ENCODE results near the gene MUC2. TPM values are rescaled to one million over a fixed set of nuclear protein-coding genes. Genes with fewer than 3 reads are reported as not detected.

The MUC2 gene
- total and polyA plus RNA-seq, 7 donors, result 2.5 to 248 (median 15.4) TPM; not detected in 1

DNA sequence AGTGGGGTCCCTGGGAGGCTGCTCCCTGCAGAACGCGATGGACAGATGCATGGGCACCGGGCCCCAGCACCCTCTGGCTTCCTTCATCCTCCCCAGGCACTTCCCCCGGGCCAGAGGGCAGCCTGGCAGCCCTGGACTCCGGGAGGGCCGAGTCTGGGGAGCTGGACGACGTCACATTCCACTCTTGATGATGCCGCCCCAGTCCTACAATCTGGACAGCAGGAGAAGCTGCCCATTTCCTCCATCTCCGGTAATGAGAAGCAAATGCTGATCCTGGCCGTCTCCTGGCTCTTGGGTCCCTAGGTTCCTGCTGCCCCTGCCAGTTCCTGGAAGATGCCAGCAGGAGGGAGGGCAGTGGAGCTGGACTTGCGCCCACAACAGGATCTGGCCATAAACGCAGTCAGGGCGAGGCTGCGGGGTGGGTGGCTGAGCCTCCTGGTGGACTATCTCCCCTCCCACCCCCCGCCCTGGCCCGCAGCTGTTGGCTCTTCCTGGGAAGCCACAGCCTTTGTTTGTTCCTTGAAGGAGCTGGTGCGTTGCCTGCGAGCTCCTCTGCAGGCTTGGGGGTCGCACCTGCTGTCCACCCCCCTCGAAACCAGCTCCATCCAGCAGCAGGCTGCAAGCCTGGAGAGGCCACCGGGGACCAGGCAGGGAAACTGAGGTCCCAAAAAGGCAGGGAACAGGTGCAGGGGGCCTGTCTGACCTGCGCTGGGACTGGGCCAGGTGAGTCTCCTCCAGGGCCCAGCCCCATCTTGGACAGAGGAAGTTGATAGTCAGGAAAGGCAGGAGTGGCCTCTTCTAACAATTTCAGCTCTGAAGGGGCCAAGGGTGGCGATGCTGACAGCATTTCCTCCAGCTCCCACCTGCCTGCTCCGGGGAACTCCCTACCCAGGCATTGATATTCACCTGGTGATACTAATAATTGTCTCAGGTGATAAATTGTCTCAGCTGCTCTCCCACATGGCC lies 20.2 kb upstream of the MUC2 start:
- no peaks in the 10 kb centered on the region for H3K36me3 ChIP-seq
- H3K4me1 ChIP-seq, result no peaks in the 10 kb centered on the region
- TF ChIP-seq POLR2AphosphoS5 (IDR thresholded peaks at IDR 0.05) (peak in 1 of 4 donors; percentile 17), POLR2A (IDR thresholded peaks at IDR 0.05) (peak in 1 of 2 donors; percentile 42), EP300 (IDR thresholded peaks at IDR 0.05) (no peak), CTCF (IDR thresholded peaks at IDR 0.05) (peak in 1 of 4 experiments; percentile 11)
- peaks cover 22 to 69% (median 53%) of the 10 kb centered on the region in 3 donors for H3K27me3 ChIP-seq
- H3K27ac ChIP-seq, result peak overlapping the region in 1 of 4 donors; percentile 22
- 9 to 59% methylated on average over 25 of the region's 25 CpGs for WGBS, 2 donors
- no peaks in the 10 kb centered on the region for H3K9me3 ChIP-seq
- intact Hi-C loops (cut with DNase I), result no loop called here
- peak; percentile 59 for DNase-seq
- H3K4me3 ChIP-seq, result no peak overlapping the region

- intact Hi-C loops (cut with DNase I), result no loop called here
- DNase-seq, result peak; percentile 61
- Histone ChIP-seq H3K4me3 (no peak overlapping the region), H3K27me3 (peaks cover 21 to 62% (median 45%) of the 10 kb centered on the region in 3 donors), H3K4me1 (no peaks in the 10 kb centered on the region), H3K9me3 (no peaks in the 10 kb centered on the region), H3K36me3 (no peaks in the 10 kb centered on the region), H3K27ac (no peak overlapping the region)
- TF ChIP-seq POLR2AphosphoS5 (IDR thresholded peaks at IDR 0.05) (no peak), POLR2A (IDR thresholded peaks at IDR 0.05) (no peak), EP300 (IDR thresholded peaks at IDR 0.05) (no peak), CTCF (IDR thresholded peaks at IDR 0.05) (no peak)
- WGBS, 2 donors, result 77 to 87% methylated on average over 17 of the region's 17 CpGs
Measured at GRCh38 chr11:1055109-1055703, 19.5 kb upstream of the MUC2 start.

DNA sequence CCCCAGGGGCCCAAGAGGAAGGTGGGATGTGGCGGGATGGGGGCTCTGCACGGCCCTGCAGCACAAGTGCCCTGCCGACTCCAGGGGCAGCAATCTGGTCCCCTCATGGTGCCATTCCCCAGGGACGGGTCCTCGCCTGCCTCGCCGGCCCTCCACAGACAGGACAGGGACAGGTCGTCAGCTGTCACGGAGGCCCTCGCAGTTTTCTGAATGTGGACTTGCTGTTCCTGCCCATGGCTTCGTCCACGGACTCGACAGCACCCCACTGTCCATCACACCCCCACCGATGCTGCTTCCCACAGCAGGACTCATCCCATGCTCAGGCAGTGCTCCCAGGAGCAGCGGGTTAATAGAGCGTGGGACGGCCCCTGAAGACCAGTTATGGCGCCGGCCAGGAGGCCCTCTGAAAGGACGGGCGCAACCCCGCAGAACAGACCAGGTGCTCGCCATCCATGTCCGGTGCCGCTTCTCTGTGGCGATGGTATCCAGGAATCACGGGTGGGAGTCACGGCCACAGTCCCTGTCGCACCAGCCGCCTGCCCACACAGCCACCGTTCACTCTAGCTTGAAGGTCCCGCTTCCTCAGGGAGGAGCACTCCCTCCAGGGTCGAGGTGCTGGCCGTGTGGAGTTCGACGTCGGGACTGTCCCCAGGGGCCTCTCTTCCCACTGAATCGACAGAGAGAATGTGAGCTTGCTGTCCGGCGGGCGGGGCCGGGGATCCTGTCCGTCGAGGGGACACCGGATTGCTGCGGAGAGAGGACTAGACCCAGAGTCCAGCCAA lies 18.5 kb upstream of the MUC2 start:
- TF ChIP-seq POLR2AphosphoS5 (IDR thresholded peaks at IDR 0.05), result no peak
- no peak for TF ChIP-seq CTCF (IDR thresholded peaks at IDR 0.05)
- no peak for TF ChIP-seq EP300 (IDR thresholded peaks at IDR 0.05)
- TF ChIP-seq POLR2A (IDR thresholded peaks at IDR 0.05), result no peak
- Histone ChIP-seq H3K4me3 (no peak overlapping the region), H3K27me3 (peaks cover 15 to 52% (median 36%) of the 10 kb centered on the region in 3 donors), H3K27ac (no peak overlapping the region), H3K9me3 (no peaks in the 10 kb centered on the region), H3K4me1 (no peaks in the 10 kb centered on the region), H3K36me3 (no peaks in the 10 kb centered on the region)
- WGBS, 2 donors, result 86 to 89% methylated on average over 46 of the region's 46 CpGs
- intact Hi-C loops (cut with DNase I), result no loop called here
- DNase-seq, result peak; percentile 57

- no peaks in the 10 kb centered on the region for H3K4me1 ChIP-seq
- 93 to 94% methylated on average over 16 of the region's 16 CpGs for WGBS, 2 donors
- H3K27ac ChIP-seq, result no peak overlapping the region
- H3K9me3 ChIP-seq, result peaks cover 0 to 3% (median 0%) of the 10 kb centered on the region in 4 donors
- TF ChIP-seq POLR2AphosphoS5 (IDR thresholded peaks at IDR 0.05) (no peak), POLR2A (IDR thresholded peaks at IDR 0.05) (no peak), EP300 (IDR thresholded peaks at IDR 0.05) (no peak), CTCF (IDR thresholded peaks at IDR 0.05) (no peak)
- no peaks in the 10 kb centered on the region for H3K36me3 ChIP-seq
- no peak for DNase-seq
- H3K27me3 ChIP-seq, result peaks cover 10 to 36% (median 21%) of the 10 kb centered on the region in 3 donors
- no peak overlapping the region for H3K4me3 ChIP-seq
- intact Hi-C loops (cut with DNase I), result no loop called here
Measured at GRCh38 chr11:1057806-1058205, 16.9 kb upstream of the MUC2 start.

Data from sigmoid colon (tissue), 7 donors.